ENCODE data around the gene CPNE9. TPM values are rescaled to one million over a fixed set of nuclear protein-coding genes. Genes with fewer than 3 reads are reported as not detected.

Gene CPNE9
- total RNA-seq, 1 experiment from 2014 or later, result not detected

DNA sequence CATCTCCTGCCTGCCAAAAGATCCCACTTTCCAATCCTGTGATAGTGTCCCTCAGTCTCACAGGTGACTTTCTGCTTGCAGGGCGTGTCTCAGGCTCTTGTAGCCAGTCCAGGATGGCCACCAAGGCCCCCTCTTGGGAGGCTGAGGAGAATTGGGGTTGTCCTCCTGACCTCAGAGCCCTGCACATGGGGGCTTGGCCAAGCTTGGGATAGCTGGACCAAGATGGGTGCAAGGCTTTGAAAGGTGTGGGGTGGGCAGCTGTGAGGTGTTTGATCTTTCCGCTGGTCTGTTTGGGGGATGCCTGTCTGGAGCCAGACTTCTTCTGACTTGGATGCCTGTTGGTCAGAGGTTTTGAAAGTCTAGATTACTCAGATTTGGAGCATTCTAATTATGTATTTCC lies 12.0 kb upstream of the CPNE9 start:
- Histone ChIP-seq H3K36me3 (ENCODE audit: control insufficient read depth, insufficient read depth, low read length) (no peaks in the 10 kb centered on the region; the same call in none of the 2 replicates), H3K27me3 (replicated peaks; ENCODE audit: control insufficient read depth, insufficient read depth, low read length) (no peaks in the 10 kb centered on the region), H3K9me3 (no peaks in the 10 kb centered on the region), H3K4me1 (no peaks in the 10 kb centered on the region), H3K4me3 (ENCODE audit: low read depth, low read length) (no peak overlapping the region)
- no peaks in the 10 kb centered on the region for H3K9me3 Mint-ChIP-seq (ENCODE audit: unreplicated experiment)
- TF ChIP-seq, protein P1, sequence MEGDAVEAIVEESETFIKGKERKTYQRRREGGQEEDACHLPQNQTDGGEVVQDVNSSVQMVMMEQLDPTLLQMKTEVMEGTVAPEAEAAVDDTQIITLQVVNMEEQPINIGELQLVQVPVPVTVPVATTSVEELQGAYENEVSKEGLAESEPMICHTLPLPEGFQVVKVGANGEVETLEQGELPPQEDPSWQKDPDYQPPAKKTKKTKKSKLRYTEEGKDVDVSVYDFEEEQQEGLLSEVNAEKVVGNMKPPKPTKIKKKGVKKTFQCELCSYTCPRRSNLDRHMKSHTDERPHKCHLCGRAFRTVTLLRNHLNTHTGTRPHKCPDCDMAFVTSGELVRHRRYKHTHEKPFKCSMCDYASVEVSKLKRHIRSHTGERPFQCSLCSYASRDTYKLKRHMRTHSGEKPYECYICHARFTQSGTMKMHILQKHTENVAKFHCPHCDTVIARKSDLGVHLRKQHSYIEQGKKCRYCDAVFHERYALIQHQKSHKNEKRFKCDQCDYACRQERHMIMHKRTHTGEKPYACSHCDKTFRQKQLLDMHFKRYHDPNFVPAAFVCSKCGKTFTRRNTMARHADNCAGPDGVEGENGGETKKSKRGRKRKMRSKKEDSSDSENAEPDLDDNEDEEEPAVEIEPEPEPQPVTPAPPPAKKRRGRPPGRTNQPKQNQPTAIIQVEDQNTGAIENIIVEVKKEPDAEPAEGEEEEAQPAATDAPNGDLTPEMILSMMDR (IDR thresholded peaks at IDR 0.05; ENCODE audit: insufficient read depth in 1 of 2, low read depth in 1 of 2, low read length in 1 of 2, severe bottlenecking in 1 of 2, unreplicated experiment in 1 of 2), result no peak
- CTCF ChIA-PET, result no interaction called here
- BruUV-seq (replicated peaks), result no TSS peak
- intact Hi-C loops (cut with micrococcal nuclease; ENCODE audit: unreplicated experiment), result no loop called here
- POLR2A ChIA-PET, result no interaction called here
- H3K36me3 Mint-ChIP-seq (ENCODE audit: insufficient read depth, unreplicated experiment), result peaks cover 12% of the 10 kb centered on the region
- no peaks in the 10 kb centered on the region for H3K4me1 Mint-ChIP-seq (ENCODE audit: low read depth, unreplicated experiment)
- no peaks in the 10 kb centered on the region for H3K27me3 Mint-ChIP-seq (ENCODE audit: insufficient read depth, unreplicated experiment)
- H3K4me3 Mint-ChIP-seq (ENCODE audit: unreplicated experiment), result no peak overlapping the region
- H3K27ac Mint-ChIP-seq (ENCODE audit: unreplicated experiment), result no peak overlapping the region
- no peak for DNase-seq

DNA sequence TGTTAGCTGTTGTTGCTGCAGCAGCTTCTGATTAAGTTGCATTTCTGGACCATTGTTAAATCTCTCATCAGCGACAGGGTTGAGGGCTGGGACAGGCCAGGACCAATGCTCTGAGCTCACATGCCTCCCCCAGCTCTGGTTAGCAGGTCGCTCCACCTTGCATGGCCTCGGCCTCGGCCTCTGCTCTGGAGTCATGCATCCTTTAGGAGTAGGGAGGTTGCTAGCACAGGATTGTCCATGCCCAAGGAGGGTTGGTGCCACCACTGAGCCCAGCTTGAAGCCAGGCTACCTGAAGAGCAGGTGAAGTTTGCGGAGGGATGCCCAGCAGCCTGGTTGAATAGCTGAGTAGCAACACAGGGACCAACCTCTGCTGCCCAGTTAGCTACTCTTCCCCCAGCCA lies 11.2 kb upstream of the CPNE9 start:
- H3K9me3 ChIP-seq, result no peaks in the 10 kb centered on the region
- H3K27ac Mint-ChIP-seq (ENCODE audit: unreplicated experiment), result no peak overlapping the region
- peaks cover 17% of the 10 kb centered on the region for H3K36me3 Mint-ChIP-seq (ENCODE audit: insufficient read depth, unreplicated experiment)
- TF ChIP-seq, protein P1 (IDR thresholded peaks at IDR 0.05; ENCODE audit: insufficient read depth in 1 of 2, low read depth in 1 of 2, low read length in 1 of 2, severe bottlenecking in 1 of 2, unreplicated experiment in 1 of 2), result no peak
- no TSS peak for BruUV-seq (replicated peaks)
- CTCF ChIA-PET, result interaction anchor here (0.6 kb wide), 1 partner anchor 339 kb away, joined by 4 read pairs; no protein-coding TSS in a partner anchor
- H3K36me3 ChIP-seq (ENCODE audit: control insufficient read depth, insufficient read depth, low read length), result no peaks in the 10 kb centered on the region; the same call in none of the 2 replicates
- H3K27me3 ChIP-seq (replicated peaks; ENCODE audit: control insufficient read depth, insufficient read depth, low read length), result no peaks in the 10 kb centered on the region
- H3K27me3 Mint-ChIP-seq (ENCODE audit: insufficient read depth, unreplicated experiment), result no peaks in the 10 kb centered on the region
- no peak overlapping the region for H3K4me3 ChIP-seq (ENCODE audit: low read depth, low read length)
- POLR2A ChIA-PET, result no interaction called here
- DNase-seq, result no peak
- intact Hi-C loops (cut with micrococcal nuclease; ENCODE audit: unreplicated experiment), result no loop called here
- no peaks in the 10 kb centered on the region for H3K4me1 Mint-ChIP-seq (ENCODE audit: low read depth, unreplicated experiment)
- H3K9me3 Mint-ChIP-seq (ENCODE audit: unreplicated experiment), result no peaks in the 10 kb centered on the region
- H3K4me1 ChIP-seq, result no peaks in the 10 kb centered on the region
- no peak overlapping the region for H3K4me3 Mint-ChIP-seq (ENCODE audit: unreplicated experiment)

DNA sequence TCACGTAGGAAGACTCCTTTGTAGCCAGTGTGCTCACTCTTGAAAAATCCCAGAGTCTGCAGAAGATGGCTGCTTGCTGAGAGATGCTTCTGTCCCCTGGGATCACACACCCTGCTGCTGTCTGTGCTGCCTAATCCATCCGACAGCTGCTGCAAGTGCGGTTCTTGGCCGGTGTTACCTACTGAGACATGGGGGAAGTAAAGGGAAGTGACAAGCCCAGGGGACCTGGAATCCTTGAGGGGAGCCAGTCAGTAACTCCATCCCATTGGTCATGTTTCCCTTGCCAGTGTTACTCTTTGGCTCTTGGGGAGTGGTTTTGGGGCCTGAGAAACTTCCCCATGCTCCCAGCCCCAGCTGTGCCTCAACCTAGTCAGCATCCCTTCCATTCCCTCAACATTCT lies 8.3 kb upstream of the CPNE9 start:
- Histone ChIP-seq H3K27me3 (replicated peaks; ENCODE audit: control insufficient read depth, insufficient read depth, low read length) (no peaks in the 10 kb centered on the region), H3K9me3 (no peaks in the 10 kb centered on the region), H3K4me3 (ENCODE audit: low read depth, low read length) (no peak overlapping the region), H3K4me1 (no peaks in the 10 kb centered on the region), H3K36me3 (ENCODE audit: control insufficient read depth, insufficient read depth, low read length) (no peaks in the 10 kb centered on the region; the same call in none of the 2 replicates)
- ChIA-PET POLR2A (no interaction called here), CTCF (no interaction called here)
- no TSS peak for BruUV-seq (replicated peaks)
- TF ChIP-seq, protein P1 (IDR thresholded peaks at IDR 0.05; ENCODE audit: insufficient read depth in 1 of 2, low read depth in 1 of 2, low read length in 1 of 2, severe bottlenecking in 1 of 2, unreplicated experiment in 1 of 2), result no peak
- Mint-ChIP-seq H3K4me1 (ENCODE audit: low read depth, unreplicated experiment) (no peaks in the 10 kb centered on the region), H3K36me3 (ENCODE audit: insufficient read depth, unreplicated experiment) (peaks cover 9% of the 10 kb centered on the region), H3K27me3 (ENCODE audit: insufficient read depth, unreplicated experiment) (no peaks in the 10 kb centered on the region), H3K9me3 (ENCODE audit: unreplicated experiment) (no peaks in the 10 kb centered on the region), H3K4me3 (ENCODE audit: unreplicated experiment) (no peak overlapping the region), H3K27ac (ENCODE audit: unreplicated experiment) (no peak overlapping the region)
- DNase-seq, result no peak
- intact Hi-C loops (cut with micrococcal nuclease; ENCODE audit: unreplicated experiment), result no loop called here
